Mesenchymal stem cell (in vitro differentiated cells and primary cell): ENCODE data around the gene ZNF285.

Source experiments
- DNase-seq: peaks from one replicate; pipeline ENCODE4 v3.0.0-alpha.2; 2013
- H2AFZ ChIP-seq: one replicate; pipeline ENCODE4 v1.6.1; 2013; ENCODE audit warnings: low read depth, mild to moderate bottlenecking, control low read depth, inconsistent platforms, low read length, moderate library complexity
- H2AK5ac ChIP-seq: 2 replicates; pipeline ENCODE4 v1.6.1; 2013; ENCODE audit warnings: low read length, moderate library complexity, mild to moderate bottlenecking, inconsistent platforms; ENCODE audit not compliant: severe bottlenecking
- H2BK120ac ChIP-seq: one replicate; pipeline ENCODE4 v1.6.1; 2013; ENCODE audit warnings: low read depth, mild to moderate bottlenecking, inconsistent platforms, low read length, moderate library complexity
- H2BK12ac ChIP-seq, 2 experiments: one replicate each; pipeline ENCODE4 v1.6.1; 2013; ENCODE audit warnings: inconsistent platforms in 2 of 2, low read length in 2 of 2, mild to moderate bottlenecking in 2 of 2, moderate library complexity in 2 of 2, control low read depth in 1 of 2
- H2BK15ac ChIP-seq: one replicate; pipeline ENCODE4 v1.6.1; 2013; ENCODE audit warnings: mild to moderate bottlenecking, low read depth, inconsistent platforms; ENCODE audit not compliant: poor library complexity, severe bottlenecking
- H2BK5ac ChIP-seq: 2 replicates; pipeline ENCODE4 v1.6.1; 2013; ENCODE audit warnings: low read depth, mild to moderate bottlenecking, low read length, control low read depth, inconsistent platforms; ENCODE audit not compliant: poor library complexity, severe bottlenecking
- H3K14ac ChIP-seq, 2 experiments: one replicate each; pipeline ENCODE4 v1.6.1; 2013; ENCODE audit warnings: inconsistent platforms in 2 of 2, low read length in 2 of 2, control low read depth in 1 of 2, mild to moderate bottlenecking in 1 of 2, moderate library complexity in 1 of 2
- H3K18ac ChIP-seq, 2 experiments: one replicate each; pipeline ENCODE4 v1.6.1; 2013; ENCODE audit warnings: inconsistent platforms in 2 of 2, low read length in 2 of 2, control low read depth in 1 of 2, low read depth in 1 of 2, mild to moderate bottlenecking in 1 of 2
- H3K23ac ChIP-seq, 2 experiments: one replicate each; pipeline ENCODE4 v1.6.1; 2013; ENCODE audit warnings: inconsistent platforms in 2 of 2, low read length in 2 of 2, mild to moderate bottlenecking in 2 of 2, moderate library complexity in 2 of 2, control low read depth in 1 of 2
- H3K27ac ChIP-seq: 2 replicates; pipeline ENCODE4 v1.5.1; 2013; ENCODE audit warnings: mild to moderate bottlenecking, moderate library complexity, low read length, control low read depth, inconsistent platforms; ENCODE audit not compliant: poor library complexity, severe bottlenecking
- H3K27me3 ChIP-seq, 2 experiments: 2 replicates each; pipeline versions ENCODE4 v1.6.1 to v1.7.0; 2013; ENCODE audit warnings: low read length in 2 of 2, mild to moderate bottlenecking in 2 of 2, moderate library complexity in 2 of 2, control low read depth in 1 of 2, inconsistent platforms in 1 of 2; ENCODE audit not compliant: control insufficient read depth in 1 of 2, insufficient read depth in 1 of 2
- H3K36me3 ChIP-seq, 2 experiments: 2 replicates each; pipeline versions ENCODE4 v1.6.1 to v1.7.0; 2013; ENCODE audit warnings: low read length in 2 of 2, control low read depth in 1 of 2, inconsistent platforms in 1 of 2, low read depth in 1 of 2, mild to moderate bottlenecking in 1 of 2; ENCODE audit not compliant: insufficient read depth in 2 of 2, control insufficient read depth in 1 of 2
- H3K4ac ChIP-seq, 2 experiments: one replicate each; pipeline ENCODE4 v1.6.1; 2013; ENCODE audit warnings: inconsistent platforms in 2 of 2, low read length in 2 of 2, mild to moderate bottlenecking in 2 of 2, moderate library complexity in 2 of 2, control low read depth in 1 of 2, low read depth in 1 of 2
- H3K4me1 ChIP-seq: 2 replicates; pipeline ENCODE4 v1.6.1; 2013; ENCODE audit warnings: low read depth, low read length, control low read depth; ENCODE audit not compliant: control insufficient read depth, insufficient read depth
- H3K4me2 ChIP-seq: 2 replicates; pipeline ENCODE4 v1.6.1; 2013; ENCODE audit warnings: low read length, mild to moderate bottlenecking, inconsistent platforms; ENCODE audit not compliant: poor library complexity, severe bottlenecking
- H3K4me3 ChIP-seq, 2 experiments: 2 replicates each; pipeline versions ENCODE4 v1.5.1 to v1.7.0; 2013; ENCODE audit warnings: low read length in 2 of 2, mild to moderate bottlenecking in 2 of 2, control low read depth in 1 of 2, low read depth in 1 of 2; ENCODE audit not compliant: insufficient read depth in 1 of 2
- H3K79me1 ChIP-seq: replicated peaks from 2 replicates; pipeline ENCODE4 v1.6.1; 2013; ENCODE audit warnings: mild to moderate bottlenecking, control low read depth, low read length, inconsistent platforms; ENCODE audit not compliant: poor library complexity, severe bottlenecking
- H3K9ac ChIP-seq: 2 replicates; pipeline ENCODE4 v1.7.0; 2013; ENCODE audit warnings: mild to moderate bottlenecking, low read length, moderate library complexity
- H3K9me3 ChIP-seq: 2 replicates; pipeline ENCODE4 v1.7.0; 2013; ENCODE audit warnings: mild to moderate bottlenecking, low read length; ENCODE audit not compliant: control insufficient read depth
- H4K8ac ChIP-seq: one replicate; pipeline ENCODE4 v1.6.1; 2013; ENCODE audit warnings: inconsistent platforms, mild to moderate bottlenecking, low read length, moderate library complexity
- H4K91ac ChIP-seq: one replicate; pipeline ENCODE4 v1.6.1; 2013; ENCODE audit warnings: mild to moderate bottlenecking, low read length, inconsistent platforms
- WGBS: methylation state at CpG from one replicate; pipeline ENCODE4 v1.1.7; 2013; ENCODE audit warnings: mixed read lengths; 5-methylcytosine and 5-hydroxymethylcytosine counted together

ZNF285 gene

GRCh38 chr19:44346556-44346955 lies 54.9 kb downstream of the ZNF285 start:
- no peak overlapping the region for H2BK15ac ChIP-seq
- H3K23ac ChIP-seq = no peak overlapping the region
- no peak overlapping the region for H3K27ac ChIP-seq
- H2BK120ac ChIP-seq = no peak overlapping the region
- 96% methylated on average over 4 of the region's 4 CpGs for WGBS
- no peak for DNase-seq
- H3K4me1 ChIP-seq = no peaks in the 10 kb centered on the region
- no peak overlapping the region for H2AK5ac ChIP-seq
- H3K9me3 ChIP-seq = peaks cover 68% of the 10 kb centered on the region
- H3K4ac ChIP-seq = no peak overlapping the region
- H3K27me3 ChIP-seq = no peaks in the 10 kb centered on the region
- no peak overlapping the region for H2BK12ac ChIP-seq
- no peak overlapping the region for H3K4me2 ChIP-seq
- no peak overlapping the region for H2BK5ac ChIP-seq
- peaks cover 8 to 17% of the 10 kb centered on the region in 2 experiments for H3K36me3 ChIP-seq
- H4K8ac ChIP-seq = no peak overlapping the region
- H3K4me3 ChIP-seq = no peak overlapping the region
- no peak overlapping the region for H3K9ac ChIP-seq
- no peak overlapping the region for H2AFZ ChIP-seq
- H4K91ac ChIP-seq = no peak overlapping the region
- no peak overlapping the region for H3K14ac ChIP-seq
- no peak overlapping the region for H3K18ac ChIP-seq
- H3K79me1 ChIP-seq = peaks cover 31% of the 10 kb centered on the region

DNA sequence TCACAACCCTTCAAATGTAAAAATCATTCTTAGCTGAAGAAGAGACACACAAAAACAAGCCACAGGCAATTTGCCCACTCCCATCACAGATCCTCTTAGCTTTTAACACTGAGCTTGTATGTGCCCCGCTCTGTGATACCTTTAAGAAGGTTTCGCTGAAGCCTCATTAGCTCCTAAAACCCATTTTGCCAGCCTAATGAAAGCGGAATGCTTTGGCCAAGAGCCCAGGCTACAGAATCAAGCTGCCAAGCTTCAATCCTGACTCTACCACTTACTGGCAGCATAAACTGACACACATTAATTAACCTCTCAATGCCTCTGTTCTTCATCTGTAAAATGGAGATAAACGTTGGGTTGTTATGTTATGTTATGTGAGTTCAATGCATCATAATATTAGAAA lies 55.4 kb downstream of the ZNF285 start:
- H2BK120ac ChIP-seq = no peak overlapping the region
- no peak overlapping the region for H4K91ac ChIP-seq
- H3K14ac ChIP-seq = no peak overlapping the region
- H2BK12ac ChIP-seq = no peak overlapping the region
- no peak overlapping the region for H2AFZ ChIP-seq
- peaks cover 74% of the 10 kb centered on the region for H3K9me3 ChIP-seq
- no peak overlapping the region for H3K4me3 ChIP-seq
- no peak overlapping the region for H4K8ac ChIP-seq
- no peak overlapping the region for H2AK5ac ChIP-seq
- no peak overlapping the region for H2BK5ac ChIP-seq
- no peak overlapping the region for H3K4me2 ChIP-seq
- peaks cover 8 to 22% of the 10 kb centered on the region in 2 experiments for H3K36me3 ChIP-seq
- no peaks in the 10 kb centered on the region for H3K27me3 ChIP-seq
- no peak overlapping the region for H2BK15ac ChIP-seq
- no peak overlapping the region for H3K9ac ChIP-seq
- WGBS = 100% methylated on average over 3 of the region's 4 CpGs
- no peak for DNase-seq
- no peak overlapping the region for H3K4ac ChIP-seq
- no peaks in the 10 kb centered on the region for H3K4me1 ChIP-seq
- H3K79me1 ChIP-seq = peaks cover 31% of the 10 kb centered on the region
- H3K23ac ChIP-seq = no peak overlapping the region
- no peak overlapping the region for H3K27ac ChIP-seq
- H3K18ac ChIP-seq = no peak overlapping the region

GRCh38 chr19:44344255-44344654 lies 57.2 kb downstream of the ZNF285 start:
- Histone ChIP-seq H3K4ac (no peak overlapping the region), H2BK5ac (no peak overlapping the region), H3K36me3 (peaks cover 14 to 39% of the 10 kb centered on the region in 2 experiments), H2BK120ac (no peak overlapping the region), H3K27ac (no peak overlapping the region), H3K4me2 (no peak overlapping the region), H3K4me3 (no peak overlapping the region), H2AFZ (no peak overlapping the region), H3K14ac (no peak overlapping the region), H3K79me1 (peaks cover 35% of the 10 kb centered on the region), H4K8ac (no peak overlapping the region), H3K23ac (no peak overlapping the region), H3K4me1 (no peaks in the 10 kb centered on the region), H4K91ac (no peak overlapping the region), H2BK15ac (no peak overlapping the region), H3K9me3 (peaks cover 75% of the 10 kb centered on the region), H2BK12ac (no peak overlapping the region), H2AK5ac (no peak overlapping the region), H3K18ac (no peak overlapping the region), H3K9ac (no peak overlapping the region), H3K27me3 (no peaks in the 10 kb centered on the region)
- DNase-seq = no peak
- no CpG with 5 or more reads among the region's 1 CpG for WGBS

GRCh38 chr19:44341794-44342193 lies 59.6 kb downstream of the ZNF285 start:
- Histone ChIP-seq H3K27ac (no peak overlapping the region), H2BK120ac (no peak overlapping the region), H3K9me3 (peaks cover 69% of the 10 kb centered on the region), H4K91ac (no peak overlapping the region), H3K36me3 (peaks cover 21 to 60% of the 10 kb centered on the region in 2 experiments), H3K18ac (no peak overlapping the region), H3K14ac (no peak overlapping the region), H2AFZ (no peak overlapping the region), H3K27me3 (no peaks in the 10 kb centered on the region), H3K4me1 (no peaks in the 10 kb centered on the region), H2BK12ac (no peak overlapping the region), H3K4me3 (no peak overlapping the region), H3K9ac (no peak overlapping the region), H2BK15ac (no peak overlapping the region), H3K23ac (no peak overlapping the region), H2AK5ac (no peak overlapping the region), H3K4me2 (no peak overlapping the region), H3K4ac (no peak overlapping the region), H4K8ac (no peak overlapping the region), H2BK5ac (no peak overlapping the region), H3K79me1 (peaks cover 31% of the 10 kb centered on the region)
- WGBS = 100% methylated on average over 1 of the region's 2 CpGs
- no peak for DNase-seq
